ENCODE measurements around the gene NMNAT2.

DNA sequence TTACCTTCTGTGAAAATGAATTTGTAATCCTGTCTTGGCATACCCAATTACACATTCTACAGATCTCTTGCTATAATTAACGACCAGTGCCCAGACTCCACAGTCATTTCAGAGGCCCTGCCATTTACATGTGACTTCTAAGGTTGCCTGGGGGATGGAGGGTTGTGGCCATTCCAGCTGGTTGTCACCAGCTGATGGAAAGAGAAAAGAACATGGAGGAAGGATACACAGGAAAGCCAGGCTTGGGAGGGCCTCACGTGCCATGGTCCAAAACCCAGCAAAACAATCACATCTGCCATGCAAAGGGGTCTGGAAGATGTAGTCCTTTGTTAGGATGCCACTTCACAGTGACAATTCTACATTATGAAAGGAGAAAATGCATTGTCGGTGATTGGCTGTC, 172.8 kb downstream of the NMNAT2 start:
- no peak for TF ChIP-seq CTCF (conservative IDR thresholded peaks at IDR 0.05; ENCODE audit: low read depth, low read length)
- TF ChIP-seq EZH2 (IDR thresholded peaks at IDR 0.05; ENCODE audit: borderline replicate concordance, low read depth, low read length, poor library complexity, severe bottlenecking), result no peak
